ENCODE results near the gene CUL5. TPM values are rescaled to one million over a fixed set of nuclear protein-coding genes. Genes with fewer than 3 reads are reported as not detected.

CUL5 gene
- total RNA-seq, 2 donors from 2014 or later = 28.1 to 46.4 TPM

DNA sequence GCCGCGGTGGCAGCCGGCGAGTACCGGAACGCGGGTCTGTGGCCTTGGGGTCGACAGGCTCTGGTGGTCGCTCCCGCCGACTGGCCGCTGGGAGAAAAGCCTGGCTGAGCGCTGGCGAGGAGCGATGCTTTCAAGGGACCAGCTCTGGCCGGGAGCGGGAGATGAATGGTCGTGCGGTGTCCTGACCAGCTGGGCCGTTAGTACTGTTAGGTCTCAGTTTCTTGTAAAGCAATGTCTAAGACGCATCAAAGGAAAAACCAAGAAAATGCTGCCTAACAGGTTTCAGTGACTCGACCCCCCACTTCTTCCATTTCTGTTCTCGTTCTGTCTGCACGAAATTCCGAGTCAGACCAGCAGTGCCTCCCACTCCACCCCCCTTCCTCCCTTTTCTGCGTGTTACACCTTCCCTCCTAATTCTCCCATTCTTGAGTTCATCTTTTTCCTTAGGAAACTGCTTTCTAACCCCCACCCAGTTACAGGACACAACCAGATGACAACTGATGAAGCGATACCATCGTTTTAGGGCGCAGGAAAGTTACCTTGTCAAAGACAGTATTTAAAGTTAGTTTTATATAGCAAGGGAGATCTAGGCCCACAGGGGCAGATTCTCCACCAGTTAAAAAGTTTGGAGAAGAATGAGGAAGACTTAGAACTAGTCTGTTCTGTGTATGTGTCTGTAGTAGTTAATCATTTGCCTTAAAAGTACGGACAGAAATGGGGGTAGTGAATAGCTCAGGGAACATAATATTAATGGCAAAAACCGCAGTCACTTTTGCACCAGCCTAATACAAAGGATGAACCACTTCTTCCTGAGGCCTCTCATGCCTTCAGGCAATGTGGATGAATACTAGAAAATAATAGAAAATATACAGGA lies 1.0 kb downstream of the CUL5 start:
- Histone ChIP-seq H3K27ac (peak overlapping the region; percentile 97 to 98), H3K27me3 (replicated peaks; ENCODE audit: insufficient read depth) (no peaks in the 10 kb centered on the region), H3K4me3 (peak overlapping the region; percentile 89 to 91), H3K9me3 (no peaks in the 10 kb centered on the region), H3K36me3 (no peaks in the 10 kb centered on the region), H3K4me1 (replicated peaks) (no peaks in the 10 kb centered on the region)
- intact Hi-C loops (cut with DNase I) = loop anchor here (5.0 to 10.0 kb wide), 2 partner anchors 108 to 645 kb away; no protein-coding TSS in a partner anchor
- 1% methylated on average over 31 of the region's 31 CpGs for WGBS
- DNase-seq (ENCODE audit: low spot score) = no peak
- TF ChIP-seq POLR2AphosphoS5 (IDR thresholded peaks at IDR 0.05) (no peak), POLR2A (IDR thresholded peaks at IDR 0.05) (no peak)
- TF ChIP-seq, protein P1, sequence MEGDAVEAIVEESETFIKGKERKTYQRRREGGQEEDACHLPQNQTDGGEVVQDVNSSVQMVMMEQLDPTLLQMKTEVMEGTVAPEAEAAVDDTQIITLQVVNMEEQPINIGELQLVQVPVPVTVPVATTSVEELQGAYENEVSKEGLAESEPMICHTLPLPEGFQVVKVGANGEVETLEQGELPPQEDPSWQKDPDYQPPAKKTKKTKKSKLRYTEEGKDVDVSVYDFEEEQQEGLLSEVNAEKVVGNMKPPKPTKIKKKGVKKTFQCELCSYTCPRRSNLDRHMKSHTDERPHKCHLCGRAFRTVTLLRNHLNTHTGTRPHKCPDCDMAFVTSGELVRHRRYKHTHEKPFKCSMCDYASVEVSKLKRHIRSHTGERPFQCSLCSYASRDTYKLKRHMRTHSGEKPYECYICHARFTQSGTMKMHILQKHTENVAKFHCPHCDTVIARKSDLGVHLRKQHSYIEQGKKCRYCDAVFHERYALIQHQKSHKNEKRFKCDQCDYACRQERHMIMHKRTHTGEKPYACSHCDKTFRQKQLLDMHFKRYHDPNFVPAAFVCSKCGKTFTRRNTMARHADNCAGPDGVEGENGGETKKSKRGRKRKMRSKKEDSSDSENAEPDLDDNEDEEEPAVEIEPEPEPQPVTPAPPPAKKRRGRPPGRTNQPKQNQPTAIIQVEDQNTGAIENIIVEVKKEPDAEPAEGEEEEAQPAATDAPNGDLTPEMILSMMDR (IDR thresholded peaks at IDR 0.05) = no peak

DNA sequence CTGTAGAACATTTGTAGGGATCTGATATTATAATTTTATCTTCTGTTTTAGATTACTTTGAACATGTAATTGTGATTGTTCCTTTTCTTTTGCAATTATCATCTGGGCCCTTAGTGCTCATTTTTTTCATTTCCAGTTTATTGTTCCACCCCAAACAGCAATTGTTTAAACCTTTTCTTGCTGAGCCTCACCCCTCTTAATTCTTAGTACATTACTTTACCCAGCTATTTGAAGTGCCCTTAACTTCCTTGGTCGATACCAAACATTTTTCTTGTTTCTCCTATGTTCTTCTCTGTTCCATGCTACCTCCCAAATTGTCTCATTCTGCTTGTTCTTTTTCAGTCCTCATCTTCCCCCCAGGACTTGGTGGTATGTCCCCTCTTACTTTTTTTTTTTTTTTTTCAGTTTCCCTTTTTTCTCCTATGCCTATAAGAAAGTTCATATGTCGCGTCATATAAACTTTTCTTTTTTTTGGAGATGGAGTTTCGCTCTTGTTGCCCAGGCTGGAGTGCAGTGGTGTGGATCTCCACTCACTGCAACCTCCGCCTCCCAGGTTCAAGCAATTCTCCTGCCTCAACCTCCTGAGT lies 3.5 kb downstream of the CUL5 start:
- no peaks in the 10 kb centered on the region for H3K4me1 ChIP-seq (replicated peaks)
- H3K36me3 ChIP-seq = no peaks in the 10 kb centered on the region
- TF ChIP-seq POLR2AphosphoS5 (IDR thresholded peaks at IDR 0.05) = no peak
- TF ChIP-seq, protein P1 (IDR thresholded peaks at IDR 0.05) = no peak
- TF ChIP-seq POLR2A (IDR thresholded peaks at IDR 0.05) = no peak
- no peaks in the 10 kb centered on the region for H3K9me3 ChIP-seq
- no peak overlapping the region for H3K4me3 ChIP-seq
- intact Hi-C loops (cut with DNase I) = loop anchor here (10.0 kb wide), 1 partner anchor 643 kb away; no protein-coding TSS in a partner anchor
- no peak overlapping the region for H3K27ac ChIP-seq
- no peak for DNase-seq (ENCODE audit: low spot score)
- 95% methylated on average over 5 of the region's 5 CpGs for WGBS
- H3K27me3 ChIP-seq (replicated peaks; ENCODE audit: insufficient read depth) = no peaks in the 10 kb centered on the region

DNA sequence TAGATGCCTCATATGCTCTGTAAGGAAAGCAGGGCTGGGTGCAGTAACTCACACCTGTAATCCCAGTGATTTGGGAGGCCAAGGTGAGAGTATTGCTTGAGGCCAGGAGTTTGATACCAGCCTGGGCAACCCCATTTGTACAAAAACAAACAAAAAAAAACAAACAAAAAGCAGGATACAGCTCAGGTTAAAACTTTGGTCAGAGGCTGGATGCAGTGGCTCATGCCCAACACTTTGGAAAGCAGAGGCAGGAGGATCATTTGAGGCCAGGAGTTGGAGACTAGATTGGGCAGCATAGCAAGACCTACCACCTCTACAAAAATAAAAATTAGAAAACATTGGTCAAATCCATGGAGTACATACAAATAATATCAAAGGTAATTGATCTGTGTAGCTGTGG lies 7.9 kb downstream of the CUL5 start:
- H3K27ac ChIP-seq = no peak overlapping the region
- no peaks in the 10 kb centered on the region for H3K9me3 ChIP-seq
- intact Hi-C loops (cut with DNase I) = loop anchor here (10.0 kb wide), 1 partner anchor 638 kb away; no protein-coding TSS in a partner anchor
- peaks cover 4% of the 10 kb centered on the region for H3K4me1 ChIP-seq (replicated peaks)
- H3K4me3 ChIP-seq = no peak overlapping the region
- TF ChIP-seq, protein P1 (IDR thresholded peaks at IDR 0.05) = no peak
- no peak for TF ChIP-seq POLR2AphosphoS5 (IDR thresholded peaks at IDR 0.05)
- no peak for TF ChIP-seq POLR2A (IDR thresholded peaks at IDR 0.05)
- DNase-seq (ENCODE audit: low spot score) = no peak
- H3K27me3 ChIP-seq (replicated peaks; ENCODE audit: insufficient read depth) = no peaks in the 10 kb centered on the region
- no peaks in the 10 kb centered on the region for H3K36me3 ChIP-seq

DNA sequence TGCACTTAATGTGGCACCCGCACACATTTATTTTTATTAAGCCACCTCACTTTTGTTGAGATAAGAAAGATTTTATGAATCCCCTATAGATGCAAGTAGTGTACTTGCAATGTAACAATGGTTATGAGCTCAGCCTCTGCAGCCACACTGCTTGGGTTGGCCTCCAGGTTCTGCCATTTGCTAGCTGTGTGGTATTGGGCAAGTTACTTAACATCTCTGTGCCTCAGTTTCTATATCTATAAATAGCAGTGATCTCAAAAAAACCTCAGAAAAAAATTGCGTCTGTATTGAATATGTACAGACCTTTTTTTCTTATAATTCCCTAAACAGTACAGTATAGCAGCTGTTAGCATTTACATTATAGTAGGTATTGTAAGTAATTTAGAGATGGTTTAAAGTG lies 10.0 kb downstream of the CUL5 start:
- H3K4me1 ChIP-seq (replicated peaks) = peaks cover 4% of the 10 kb centered on the region
- H3K4me3 ChIP-seq = no peak overlapping the region
- no peak overlapping the region for H3K27ac ChIP-seq
- TF ChIP-seq POLR2AphosphoS5 (IDR thresholded peaks at IDR 0.05) = no peak
- TF ChIP-seq, protein P1 (IDR thresholded peaks at IDR 0.05) = no peak
- WGBS = 89% methylated on average over 2 of the region's 2 CpGs
- H3K27me3 ChIP-seq (replicated peaks; ENCODE audit: insufficient read depth) = no peaks in the 10 kb centered on the region
- intact Hi-C loops (cut with DNase I) = loop anchor here (10.0 kb wide), 1 partner anchor 636 kb away; no protein-coding TSS in a partner anchor
- H3K9me3 ChIP-seq = no peaks in the 10 kb centered on the region
- H3K36me3 ChIP-seq = no peaks in the 10 kb centered on the region
- no peak for DNase-seq (ENCODE audit: low spot score)

All from prostate gland (tissue), 2 donors.